NCI-H1048 (cell line): ENCODE results near the gene COL27A1.
A peak's percentile ranks its signal among the peaks of the same experiment; 100 is the strongest.

Source experiments
- DNase-seq: peaks from one replicate; lab custom pipeline; 2025; lab: John Stamatoyannopoulos, UW

COL27A1 gene

GRCh38 chr9:114287763-114288192 is 132.4 kb downstream of the COL27A1 start:
- no peak for DNase-seq

GRCh38 chr9:114288193-114289091 is 133.1 kb downstream of the COL27A1 start:
- no peak for DNase-seq

GRCh38 chr9:114289106-114289505 is 133.8 kb downstream of the COL27A1 start:
- DNase-seq = no peak

GRCh38 chr9:114289571-114290481 is 134.5 kb downstream of the COL27A1 start:
- no peak for DNase-seq

GRCh38 chr9:114290561-114290986 is 135.2 kb downstream of the COL27A1 start:
- no peak for DNase-seq

GRCh38 chr9:114291064-114291474 is 135.7 kb downstream of the COL27A1 start:
- DNase-seq = peak; percentile 15

- DNase-seq = no peak
Measured at GRCh38 chr9:114291886-114292590, 136.7 kb downstream of the COL27A1 start.

- DNase-seq = no peak
Measured at GRCh38 chr9:114294664-114295063, 139.3 kb downstream of the COL27A1 start.

GRCh38 chr9:114296338-114296737 is 141.0 kb downstream of the COL27A1 start:
- DNase-seq = no peak

- no peak for DNase-seq
Measured at GRCh38 chr9:114299286-114300152, 144.2 kb downstream of the COL27A1 start.

- no peak for DNase-seq
Measured at GRCh38 chr9:114300153-114300845, 145.0 kb downstream of the COL27A1 start.

GRCh38 chr9:114300846-114301797 is 145.8 kb downstream of the COL27A1 start:
- no peak for DNase-seq

GRCh38 chr9:114301798-114302565 is 146.6 kb downstream of the COL27A1 start:
- DNase-seq = no peak

- DNase-seq = no peak
Measured at GRCh38 chr9:114302727-114303126, 147.4 kb downstream of the COL27A1 start.

GRCh38 chr9:114303571-114303970 is 148.2 kb downstream of the COL27A1 start:
- no peak for DNase-seq

- DNase-seq = no peak
Measured at GRCh38 chr9:114303977-114304376, 148.6 kb downstream of the COL27A1 start.

- no peak for DNase-seq
Measured at GRCh38 chr9:114304416-114305188, 149.3 kb downstream of the COL27A1 start.

- no peak for DNase-seq
Measured at GRCh38 chr9:114307899-114308267, 152.5 kb downstream of the COL27A1 start.
